HUES64 (cell line): ENCODE data around the gene PTPRD.
"Not testable (repeated sequence)": the region's sequence is repeated elsewhere in the genome, so short reads cannot be mapped to it uniquely, and the experiment has no call there.

Source experiments
- H3K27ac ChIP-seq: 2 replicates; pipeline ENCODE4 v1.7.0; 2013; ENCODE audit warnings: low read depth, low read length, inconsistent platforms
- H3K27me3 ChIP-seq: 2 replicates; pipeline ENCODE4 v1.6.1; 2013; ENCODE audit warnings: mild to moderate bottlenecking, low read length; ENCODE audit not compliant: insufficient read depth
- H3K36me3 ChIP-seq: 2 replicates; pipeline ENCODE4 v1.6.1; 2013; ENCODE audit warnings: mild to moderate bottlenecking, low read length; ENCODE audit not compliant: insufficient read depth
- H3K4me1 ChIP-seq: 2 replicates; pipeline ENCODE4 v1.6.1; 2013; ENCODE audit warnings: mild to moderate bottlenecking, low read length, moderate library complexity; ENCODE audit not compliant: insufficient read depth
- H3K4me3 ChIP-seq: 2 replicates; pipeline ENCODE4 v1.5.1; 2013; ENCODE audit warnings: mild to moderate bottlenecking, low read length, moderate library complexity
- H3K9ac ChIP-seq: 2 replicates; pipeline ENCODE4 v1.6.1; 2013; ENCODE audit warnings: mild to moderate bottlenecking, low read depth, low read length
- H3K9me3 ChIP-seq: 2 replicates; pipeline ENCODE4 v1.6.1; 2013; ENCODE audit warnings: low read depth, low read length; ENCODE audit not compliant: insufficient read depth
- WGBS: fragments of 150-250, 120-280 bp; methylation state at CpG from one replicate; pipeline ENCODE4 v1.1.7; 2013; ENCODE audit warnings: missing lambda C conversion rate; 5-methylcytosine and 5-hydroxymethylcytosine counted together

Gene PTPRD

GRCh38 chr9:8946461-8946860, 1666.3 kb downstream of the PTPRD start:
- Histone ChIP-seq H3K4me1 (peaks cover 13% of the 10 kb centered on the region; the same call in 1 of the 2 replicates), H3K9ac (no peak overlapping the region), H3K4me3 (no peak overlapping the region), H3K27ac (no peak overlapping the region), H3K27me3 (no peaks in the 10 kb centered on the region), H3K9me3 (no peaks in the 10 kb centered on the region; the same call in 1 of the 2 replicates), H3K36me3 (no peaks in the 10 kb centered on the region)
- WGBS = 73% methylated on average over 1 of the region's 1 CpG

- no peak overlapping the region for H3K4me3 ChIP-seq
- H3K36me3 ChIP-seq = no peaks in the 10 kb centered on the region
- H3K4me1 ChIP-seq = 0 out of 2 replicates have a peak, but pooled peaks cover 3% of the 10 kb centered on the region
- H3K9ac ChIP-seq = no peak overlapping the region
- H3K27me3 ChIP-seq = no peaks in the 10 kb centered on the region
- no CpG with 5 or more reads among the region's 1 CpG for WGBS
- no peak overlapping the region for H3K27ac ChIP-seq
- no peaks in the 10 kb centered on the region; the same call in 1 of the 2 replicates for H3K9me3 ChIP-seq
These were observed 1669.4 kb downstream of the PTPRD start for GRCh38 chr9:8943392-8943791.

GRCh38 chr9:8940650-8941049, 1672.2 kb downstream of the PTPRD start:
- Histone ChIP-seq H3K27me3 (no peaks in the 10 kb centered on the region), H3K9ac (no peak overlapping the region), H3K36me3 (no peaks in the 10 kb centered on the region), H3K9me3 (no peaks in the 10 kb centered on the region; the same call in 1 of the 2 replicates), H3K4me1 (no peaks in the 10 kb centered on the region), H3K4me3 (no peak overlapping the region), H3K27ac (no peak overlapping the region)

GRCh38 chr9:8926461-8926860, 1686.3 kb downstream of the PTPRD start:
- 93% methylated on average over 1 of the region's 1 CpG for WGBS
- no peaks in the 10 kb centered on the region for H3K27me3 ChIP-seq
- no peak overlapping the region for H3K4me3 ChIP-seq
- H3K9me3 ChIP-seq = no peaks in the 10 kb centered on the region
- no peak overlapping the region for H3K27ac ChIP-seq
- H3K4me1 ChIP-seq = no peaks in the 10 kb centered on the region
- H3K9ac ChIP-seq = no peak overlapping the region
- no peaks in the 10 kb centered on the region for H3K36me3 ChIP-seq

- WGBS = 92% methylated on average over 2 of the region's 2 CpGs
- H3K9me3 ChIP-seq = no peaks in the 10 kb centered on the region
These were observed 1688.2 kb downstream of the PTPRD start for GRCh38 chr9:8924562-8924961.

GRCh38 chr9:8920478-8921183, 1692.2 kb downstream of the PTPRD start:
- H3K27me3 ChIP-seq, H3K4me3 ChIP-seq, H3K9ac ChIP-seq, H3K9me3 ChIP-seq, H3K4me1 ChIP-seq, H3K27ac ChIP-seq, H3K36me3 ChIP-seq: not testable (repeated sequence)
- WGBS = 92% methylated on average over 19 of the region's 19 CpGs

More at GRCh38 chr9:8924562-8924961, 1688.2 kb downstream of the PTPRD start:
- Histone ChIP-seq H3K36me3 (no peaks in the 10 kb centered on the region), H3K4me3 (no peak overlapping the region), H3K9ac (no peak overlapping the region), H3K27ac (no peak overlapping the region), H3K4me1 (no peaks in the 10 kb centered on the region), H3K27me3 (no peaks in the 10 kb centered on the region)

- H3K9me3 ChIP-seq = no peaks in the 10 kb centered on the region
- no peaks in the 10 kb centered on the region for H3K4me1 ChIP-seq
- H3K4me3 ChIP-seq = no peak overlapping the region
- H3K9ac ChIP-seq = no peak overlapping the region
- no peaks in the 10 kb centered on the region for H3K27me3 ChIP-seq
- no peak overlapping the region for H3K27ac ChIP-seq
- no peaks in the 10 kb centered on the region for H3K36me3 ChIP-seq
- WGBS = 93% methylated on average over 7 of the region's 7 CpGs
These were observed 1694.7 kb downstream of the PTPRD start for GRCh38 chr9:8917956-8918739.

GRCh38 chr9:8916771-8917170, 1696.0 kb downstream of the PTPRD start:
- Histone ChIP-seq H3K27ac (no peak overlapping the region), H3K27me3 (no peaks in the 10 kb centered on the region), H3K36me3 (no peaks in the 10 kb centered on the region), H3K9ac (no peak overlapping the region), H3K4me1 (no peaks in the 10 kb centered on the region), H3K9me3 (no peaks in the 10 kb centered on the region), H3K4me3 (no peak overlapping the region)
- WGBS = 98% methylated on average over 1 of the region's 2 CpGs

GRCh38 chr9:8907868-8908267, 1704.9 kb downstream of the PTPRD start:
- H3K4me1 ChIP-seq = no peaks in the 10 kb centered on the region
- no peaks in the 10 kb centered on the region for H3K9me3 ChIP-seq
- H3K36me3 ChIP-seq = no peaks in the 10 kb centered on the region
- no peaks in the 10 kb centered on the region for H3K27me3 ChIP-seq
- no peak overlapping the region for H3K27ac ChIP-seq
- no peak overlapping the region for H3K9ac ChIP-seq
- no peak overlapping the region for H3K4me3 ChIP-seq

GRCh38 chr9:8905731-8906130, 1707.1 kb downstream of the PTPRD start:
- H3K27ac ChIP-seq = no peak overlapping the region
- no peak overlapping the region for H3K9ac ChIP-seq
- H3K36me3 ChIP-seq = no peaks in the 10 kb centered on the region
- no peaks in the 10 kb centered on the region for H3K27me3 ChIP-seq
- no peaks in the 10 kb centered on the region for H3K4me1 ChIP-seq
- 93% methylated on average over 2 of the region's 3 CpGs for WGBS
- no peaks in the 10 kb centered on the region for H3K9me3 ChIP-seq
- no peak overlapping the region for H3K4me3 ChIP-seq

- H3K27ac ChIP-seq = no peak overlapping the region
These were observed 1707.9 kb downstream of the PTPRD start for GRCh38 chr9:8904771-8905515.

More at GRCh38 chr9:8904771-8905515, 1707.9 kb downstream of the PTPRD start:
- Histone ChIP-seq H3K9me3 (no peaks in the 10 kb centered on the region), H3K9ac (no peak overlapping the region), H3K4me1 (no peaks in the 10 kb centered on the region), H3K4me3 (no peak overlapping the region), H3K27me3 (no peaks in the 10 kb centered on the region), H3K36me3 (no peaks in the 10 kb centered on the region)
- 97% methylated on average over 8 of the region's 8 CpGs for WGBS
